ENCODE results near the gene KRTAP4-12. TPM values are rescaled to one million over a fixed set of nuclear protein-coding genes. Genes with fewer than 3 reads are reported as not detected.
"Not testable (repeated sequence)": the region's sequence is repeated elsewhere in the genome, so short reads cannot be mapped to it uniquely, and the experiment has no call there.

KRTAP4-12 gene
- total and polyA plus RNA-seq, 2 of the 13 experiments (the other 11 are each of a cell fraction or from before 2014, with no cell fraction given): not detected

DNA sequence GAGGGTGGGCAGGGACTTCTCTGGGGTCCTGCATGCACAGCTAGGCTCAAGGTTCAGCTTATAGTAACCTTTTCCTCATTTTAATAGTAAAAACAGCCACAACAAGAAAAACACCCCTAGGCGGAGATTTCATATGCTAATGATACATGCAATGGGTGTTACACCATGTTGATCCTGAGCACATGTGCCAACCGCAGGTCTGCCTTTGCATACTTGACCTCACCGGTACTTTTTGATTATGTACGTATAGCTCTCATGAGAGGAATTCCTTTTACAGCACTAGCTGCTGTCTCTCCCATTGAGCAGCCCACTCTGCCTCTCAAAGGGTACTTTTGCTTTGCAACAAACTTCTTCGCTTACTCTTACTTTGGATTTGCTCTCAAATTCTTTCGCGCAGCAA is 27.9 kb downstream of the KRTAP4-12 start:
- H3K9me3 ChIP-seq (ENCODE audit: low read length): no peaks in the 10 kb centered on the region
- peaks cover 0 to 11% of the 10 kb centered on the region in 2 experiments; a peak in 2 of 5 replicates for H3K27me3 ChIP-seq (ENCODE audit: control insufficient read depth in 1 of 2, insufficient read depth in 2 of 2, low read length in 2 of 2)
- FAIRE-seq: no peak
- H3K4me2 ChIP-seq (ENCODE audit: low read depth, low read length): no peak overlapping the region
- H4K20me1 ChIP-seq (ENCODE audit: insufficient read depth, low read length): no peaks in the 10 kb centered on the region
- in situ Hi-C loops (cut with HindIII; ENCODE audit: extremely low pct_ligation_motif_present, low pct_unique_long_range_greater_than_20kb) (no loop called here), intact Hi-C loops (cut with micrococcal nuclease; ENCODE audit: unreplicated experiment) (no loop called here)
- ATAC-seq: no peak
- ChIA-PET CTCF (ENCODE audit: low intra/inter-chr PET ratio, low total read pairs) (no interaction called here), POLR2A (no interaction called here)
- DNase-seq (ENCODE audit: low spot score): no peak
- H3K4me1 ChIP-seq (ENCODE audit: insufficient read depth, low read length): no peaks in the 10 kb centered on the region
- H2AFZ ChIP-seq (ENCODE audit: low read length): no peak overlapping the region
- no TSS peak for BruUV-seq (replicated peaks)
- H3K79me2 ChIP-seq (ENCODE audit: insufficient read depth, low read length): no peaks in the 10 kb centered on the region
- 71% methylated on average over 7 of the region's 7 CpGs for WGBS (ENCODE audit: low lambda C conversion rate)
- H3K9ac ChIP-seq (ENCODE audit: insufficient read depth, low read depth, low read length): no peak overlapping the region
- no peak overlapping the region for H3K4me3 ChIP-seq (replicated peaks in 1 of 3; ENCODE audit: insufficient read depth in 1 of 3, low read depth in 2 of 3, low read length in 3 of 3)
- no peaks in the 10 kb centered on the region for H3K36me3 ChIP-seq (replicated peaks in 1 of 2; ENCODE audit: control insufficient read depth in 1 of 2, insufficient read depth in 2 of 2, low read length in 2 of 2)
- no peak for TF ChIP-seq BORCS8-MEF2B (CRISPR knock-in tag; IDR thresholded peaks at IDR 0.05)
- H3K27ac ChIP-seq (ENCODE audit: extremely low read length, insufficient read depth, low read length): no peak overlapping the region

DNA sequence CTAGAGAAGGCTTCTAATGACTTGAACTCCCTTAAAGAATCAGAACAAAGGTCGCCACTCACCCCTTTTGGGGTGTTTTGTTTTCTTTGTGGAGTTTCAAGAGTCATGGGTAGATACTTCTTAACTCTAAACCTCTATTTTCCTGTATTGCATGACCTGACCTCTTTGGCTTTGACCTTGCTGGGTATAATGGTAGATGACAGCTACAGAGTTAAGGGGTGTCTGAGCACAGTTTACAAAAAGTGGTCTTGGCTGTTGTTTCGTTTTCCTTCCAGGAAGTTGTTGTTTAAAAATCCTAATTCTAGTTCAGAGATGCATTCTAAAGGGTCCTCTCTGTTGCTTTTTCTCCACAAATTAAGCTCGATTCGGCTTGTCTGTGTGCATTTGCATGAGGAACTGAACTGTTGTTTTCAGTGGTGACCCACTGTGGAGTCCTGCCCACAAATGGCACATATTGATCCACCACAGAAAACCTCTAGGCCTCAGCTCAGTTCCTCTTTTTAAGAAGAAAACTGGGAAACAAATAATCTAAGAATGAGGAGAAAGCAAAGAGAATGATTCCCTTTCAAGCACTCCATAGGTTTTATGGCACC is 35.1 kb downstream of the KRTAP4-12 start:
- CTCF ChIA-PET (ENCODE audit: low intra/inter-chr PET ratio, low total read pairs): not testable (repeated sequence)

DNA sequence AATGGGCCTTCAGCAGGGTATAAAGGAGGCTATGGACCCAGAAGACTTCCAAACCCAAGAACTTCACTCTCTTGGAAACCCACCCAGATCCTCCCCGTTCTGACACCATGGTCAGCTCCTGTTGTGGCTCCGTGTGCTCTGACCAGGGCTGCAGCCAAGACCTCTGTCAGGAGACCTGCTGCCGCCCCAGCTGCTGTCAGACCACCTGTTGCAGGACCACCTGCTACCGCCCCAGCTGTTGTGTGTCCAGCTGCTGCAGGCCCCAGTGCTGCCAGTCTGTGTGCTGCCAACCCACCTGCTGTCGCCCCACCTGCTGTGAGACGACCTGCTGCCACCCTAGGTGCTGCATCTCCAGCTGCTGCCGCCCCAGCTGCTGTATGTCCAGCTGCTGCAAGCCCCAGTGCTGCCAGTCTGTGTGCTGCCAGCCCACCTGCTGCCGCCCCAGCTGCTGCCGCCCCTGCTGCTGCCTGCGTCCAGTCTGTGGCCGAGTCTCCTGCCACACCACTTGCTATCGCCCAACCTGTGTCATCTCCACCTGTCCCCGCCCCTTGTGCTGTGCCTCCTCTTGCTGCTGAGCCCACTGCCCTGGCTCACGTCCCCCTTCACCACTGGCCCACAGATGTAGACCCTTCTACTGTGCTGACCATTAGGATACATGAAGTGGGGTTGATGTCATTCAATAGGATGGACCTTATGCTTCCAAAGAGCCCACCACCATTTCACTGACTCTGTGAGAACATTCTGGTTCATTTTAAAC is 39.7 kb downstream of the KRTAP4-12 start, which contains the start of gene KRTAP4-7:
TSS of gene KRTAP4-7 (plus strand) at position 51 of the 757 bp plus-strand sequence. CDS start at position 108, 57 bp downstream.
- H3K36me3 ChIP-seq (replicated peaks in 1 of 2; ENCODE audit: control insufficient read depth in 1 of 2, insufficient read depth in 2 of 2, low read length in 2 of 2); POLR2A ChIA-PET; in situ Hi-C loops (cut with HindIII; ENCODE audit: extremely low pct_ligation_motif_present, low pct_unique_long_range_greater_than_20kb); intact Hi-C loops (cut with micrococcal nuclease; ENCODE audit: unreplicated experiment); CTCF ChIA-PET (ENCODE audit: low intra/inter-chr PET ratio, low total read pairs); H4K20me1 ChIP-seq (ENCODE audit: insufficient read depth, low read length); H2AFZ ChIP-seq (ENCODE audit: low read length); BruUV-seq (replicated peaks); H3K27me3 ChIP-seq (ENCODE audit: control insufficient read depth in 1 of 2, insufficient read depth in 2 of 2, low read length in 2 of 2); H3K4me2 ChIP-seq (ENCODE audit: low read depth, low read length); DNase-seq (ENCODE audit: low spot score); H3K9ac ChIP-seq (ENCODE audit: insufficient read depth, low read depth, low read length); H3K27ac ChIP-seq (ENCODE audit: extremely low read length, insufficient read depth, low read length); H3K79me2 ChIP-seq (ENCODE audit: insufficient read depth, low read length); H3K9me3 ChIP-seq (ENCODE audit: low read length); ATAC-seq; FAIRE-seq; H3K4me3 ChIP-seq (replicated peaks in 1 of 3; ENCODE audit: insufficient read depth in 1 of 3, low read depth in 2 of 3, low read length in 3 of 3); H3K4me1 ChIP-seq (ENCODE audit: insufficient read depth, low read length): not testable (repeated sequence)
- WGBS (ENCODE audit: low lambda C conversion rate): 10% methylated on average over 6 of the region's 14 CpGs

More for the DNA sequence above, 35.1 kb downstream of the KRTAP4-12 start:
- BruUV-seq (replicated peaks); H2AFZ ChIP-seq (ENCODE audit: low read length); H3K27ac ChIP-seq (ENCODE audit: extremely low read length, insufficient read depth, low read length); H4K20me1 ChIP-seq (ENCODE audit: insufficient read depth, low read length); POLR2A ChIA-PET; H3K79me2 ChIP-seq (ENCODE audit: insufficient read depth, low read length); H3K36me3 ChIP-seq (replicated peaks in 1 of 2; ENCODE audit: control insufficient read depth in 1 of 2, insufficient read depth in 2 of 2, low read length in 2 of 2); H3K27me3 ChIP-seq (ENCODE audit: control insufficient read depth in 1 of 2, insufficient read depth in 2 of 2, low read length in 2 of 2); ATAC-seq; H3K4me1 ChIP-seq (ENCODE audit: insufficient read depth, low read length); H3K4me3 ChIP-seq (replicated peaks in 1 of 3; ENCODE audit: insufficient read depth in 1 of 3, low read depth in 2 of 3, low read length in 3 of 3); FAIRE-seq; in situ Hi-C loops (cut with HindIII; ENCODE audit: extremely low pct_ligation_motif_present, low pct_unique_long_range_greater_than_20kb); intact Hi-C loops (cut with micrococcal nuclease; ENCODE audit: unreplicated experiment); H3K9ac ChIP-seq (ENCODE audit: insufficient read depth, low read depth, low read length); H3K9me3 ChIP-seq (ENCODE audit: low read length); H3K4me2 ChIP-seq (ENCODE audit: low read depth, low read length); DNase-seq (ENCODE audit: low spot score): not testable (repeated sequence)
- 13% methylated on average over 4 of the region's 4 CpGs for WGBS (ENCODE audit: low lambda C conversion rate)

DNA sequence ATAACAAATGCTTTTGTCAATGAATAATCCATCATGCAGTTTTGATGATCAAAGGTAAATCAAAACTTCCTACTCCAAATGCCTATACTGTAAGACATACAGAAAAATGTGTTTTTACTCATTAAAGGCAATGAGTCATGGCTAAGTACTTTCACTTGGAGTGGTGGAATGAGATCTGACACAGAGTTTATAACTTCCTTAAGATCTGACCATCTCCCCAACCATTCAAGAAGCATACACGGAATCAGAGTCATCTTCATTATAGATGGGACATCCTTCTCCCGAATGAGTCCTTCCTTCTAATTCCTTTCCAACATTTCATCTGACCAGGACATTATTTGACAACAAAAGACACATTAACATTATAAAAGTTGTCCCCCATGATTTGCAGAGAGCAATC is 40.6 kb downstream of the KRTAP4-12 start:
- DNase-seq (ENCODE audit: low spot score); H2AFZ ChIP-seq (ENCODE audit: low read length); in situ Hi-C loops (cut with HindIII; ENCODE audit: extremely low pct_ligation_motif_present, low pct_unique_long_range_greater_than_20kb); H3K9me3 ChIP-seq (ENCODE audit: low read length); CTCF ChIA-PET (ENCODE audit: low intra/inter-chr PET ratio, low total read pairs); H3K4me3 ChIP-seq (replicated peaks in 1 of 3; ENCODE audit: insufficient read depth in 1 of 3, low read depth in 2 of 3, low read length in 3 of 3); intact Hi-C loops (cut with micrococcal nuclease; ENCODE audit: unreplicated experiment); H3K36me3 ChIP-seq (replicated peaks in 1 of 2; ENCODE audit: control insufficient read depth in 1 of 2, insufficient read depth in 2 of 2, low read length in 2 of 2); H3K9ac ChIP-seq (ENCODE audit: insufficient read depth, low read depth, low read length); POLR2A ChIA-PET; H3K27me3 ChIP-seq (ENCODE audit: control insufficient read depth in 1 of 2, insufficient read depth in 2 of 2, low read length in 2 of 2); H3K4me2 ChIP-seq (ENCODE audit: low read depth, low read length); H3K79me2 ChIP-seq (ENCODE audit: insufficient read depth, low read length); BruUV-seq (replicated peaks); FAIRE-seq; H3K4me1 ChIP-seq (ENCODE audit: insufficient read depth, low read length); ATAC-seq; H4K20me1 ChIP-seq (ENCODE audit: insufficient read depth, low read length); H3K27ac ChIP-seq (ENCODE audit: extremely low read length, insufficient read depth, low read length): not testable (repeated sequence)
- WGBS (ENCODE audit: low lambda C conversion rate): 12% methylated on average over 2 of the region's 2 CpGs
